ENCODE results near the gene ADCYAP1R1.
"Not testable (repeated sequence)": the region's sequence is repeated elsewhere in the genome, so short reads cannot be mapped to it uniquely, and the experiment has no call there.

Gene ADCYAP1R1

DNA sequence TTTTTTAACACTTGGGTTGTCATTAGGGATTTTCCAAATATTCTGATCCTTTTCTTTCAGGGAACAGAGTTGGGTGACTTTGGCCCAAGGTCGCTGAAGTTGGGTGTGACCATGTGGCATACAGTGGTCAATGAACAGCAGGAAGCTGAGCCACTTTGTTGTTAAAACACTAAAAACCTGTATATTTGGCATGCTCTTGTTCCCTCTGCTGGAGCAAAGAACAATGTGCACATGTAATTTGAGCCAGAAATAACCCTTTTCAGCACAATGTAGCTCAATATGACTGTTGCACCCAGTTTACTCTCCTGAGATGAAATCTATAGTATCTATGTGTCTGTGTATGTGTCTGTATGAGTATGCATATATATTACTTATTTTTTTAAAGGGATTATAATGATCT is 74.9 kb downstream of the ADCYAP1R1 start:
- no peaks in the 10 kb centered on the region for H3K9me3 ChIP-seq (ENCODE audit: control insufficient read depth in 1 of 2, low read length in 2 of 2)
- H3K36me3 ChIP-seq (ENCODE audit: control insufficient read depth in 1 of 2, insufficient read depth in 2 of 2, low read length in 2 of 2), result no peaks in the 10 kb centered on the region
- no peak overlapping the region for H3K4me3 ChIP-seq (ENCODE audit: low read depth in 1 of 2, low read length in 2 of 2)
- no peak overlapping the region for H3K9ac ChIP-seq (ENCODE audit: low read depth in 1 of 2, low read length in 2 of 2)
- H3K27me3 ChIP-seq (ENCODE audit: control insufficient read depth in 1 of 2, insufficient read depth in 2 of 2, low read length in 2 of 2), result peaks cover 0 to 4% of the 10 kb centered on the region in 2 donors
- no peak overlapping the region for H3K27ac ChIP-seq (ENCODE audit: low read depth, low read length)
- no peaks in the 10 kb centered on the region for H3K4me1 ChIP-seq (ENCODE audit: control insufficient read depth in 1 of 2, insufficient read depth in 2 of 2, low read length in 2 of 2)

GRCh38 chr7:31129067-31129466 is 77.0 kb downstream of the ADCYAP1R1 start:
- H3K36me3 ChIP-seq (ENCODE audit: control insufficient read depth in 1 of 2, insufficient read depth in 2 of 2, low read length in 2 of 2), result no peaks in the 10 kb centered on the region
- H3K4me1 ChIP-seq (ENCODE audit: control insufficient read depth in 1 of 2, insufficient read depth in 2 of 2, low read length in 2 of 2), result no peaks in the 10 kb centered on the region
- peaks cover 0 to 4% of the 10 kb centered on the region in 2 donors for H3K27me3 ChIP-seq (ENCODE audit: control insufficient read depth in 1 of 2, insufficient read depth in 2 of 2, low read length in 2 of 2)
- H3K4me3 ChIP-seq (ENCODE audit: low read depth in 1 of 2, low read length in 2 of 2), result no peak overlapping the region
- no peaks in the 10 kb centered on the region for H3K9me3 ChIP-seq (ENCODE audit: control insufficient read depth in 1 of 2, low read length in 2 of 2)
- no peak overlapping the region for H3K9ac ChIP-seq (ENCODE audit: low read depth in 1 of 2, low read length in 2 of 2)
- no peak overlapping the region for H3K27ac ChIP-seq (ENCODE audit: low read depth, low read length)

DNA sequence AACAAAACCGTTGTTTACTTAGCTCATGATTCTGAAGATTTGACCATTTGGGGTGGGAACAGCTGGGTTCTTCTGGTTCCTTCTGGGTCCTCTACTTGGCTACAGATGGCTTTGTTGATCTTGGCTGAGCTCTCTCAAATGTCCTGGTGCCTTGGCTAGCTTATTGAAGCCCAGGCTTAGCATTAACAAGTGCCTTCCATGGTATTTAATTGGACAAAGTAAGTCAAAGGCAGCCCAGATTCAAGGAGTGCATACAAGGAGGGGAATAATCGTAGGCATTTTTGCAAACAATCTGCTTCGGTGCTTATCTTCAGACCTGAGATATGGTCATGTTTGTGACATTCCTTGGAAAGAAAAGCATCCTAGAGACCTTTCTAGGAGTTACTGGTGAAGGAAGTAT is 81.4 kb downstream of the ADCYAP1R1 start:
- Histone ChIP-seq H3K9ac (ENCODE audit: low read depth in 1 of 2, low read length in 2 of 2) (no peak overlapping the region), H3K4me1 (ENCODE audit: control insufficient read depth in 1 of 2, insufficient read depth in 2 of 2, low read length in 2 of 2) (no peaks in the 10 kb centered on the region), H3K27ac (ENCODE audit: low read depth, low read length) (no peak overlapping the region), H3K36me3 (ENCODE audit: control insufficient read depth in 1 of 2, insufficient read depth in 2 of 2, low read length in 2 of 2) (no peaks in the 10 kb centered on the region), H3K27me3 (ENCODE audit: control insufficient read depth in 1 of 2, insufficient read depth in 2 of 2, low read length in 2 of 2) (no peaks in the 10 kb centered on the region), H3K9me3 (ENCODE audit: control insufficient read depth in 1 of 2, low read length in 2 of 2) (no peaks in the 10 kb centered on the region), H3K4me3 (ENCODE audit: low read depth in 1 of 2, low read length in 2 of 2) (no peak overlapping the region)

GRCh38 chr7:31134246-31135188 is 82.4 kb downstream of the ADCYAP1R1 start:
- H3K9ac ChIP-seq (ENCODE audit: low read depth in 1 of 2, low read length in 2 of 2), result no peak overlapping the region
- no peak overlapping the region for H3K4me3 ChIP-seq (ENCODE audit: low read depth in 1 of 2, low read length in 2 of 2)
- no peak overlapping the region for H3K27ac ChIP-seq (ENCODE audit: low read depth, low read length)
- no peaks in the 10 kb centered on the region for H3K27me3 ChIP-seq (ENCODE audit: control insufficient read depth in 1 of 2, insufficient read depth in 2 of 2, low read length in 2 of 2)
- no peaks in the 10 kb centered on the region for H3K36me3 ChIP-seq (ENCODE audit: control insufficient read depth in 1 of 2, insufficient read depth in 2 of 2, low read length in 2 of 2)
- H3K4me1 ChIP-seq (ENCODE audit: control insufficient read depth in 1 of 2, insufficient read depth in 2 of 2, low read length in 2 of 2), result no peaks in the 10 kb centered on the region
- H3K9me3 ChIP-seq (ENCODE audit: control insufficient read depth in 1 of 2, low read length in 2 of 2), result no peaks in the 10 kb centered on the region

GRCh38 chr7:31137234-31137633 is 85.1 kb downstream of the ADCYAP1R1 start:
- no peaks in the 10 kb centered on the region for H3K36me3 ChIP-seq (ENCODE audit: control insufficient read depth in 1 of 2, insufficient read depth in 2 of 2, low read length in 2 of 2)
- no peaks in the 10 kb centered on the region for H3K27me3 ChIP-seq (ENCODE audit: control insufficient read depth in 1 of 2, insufficient read depth in 2 of 2, low read length in 2 of 2)
- no peak overlapping the region for H3K27ac ChIP-seq (ENCODE audit: low read depth, low read length)
- no peaks in the 10 kb centered on the region for H3K4me1 ChIP-seq (ENCODE audit: control insufficient read depth in 1 of 2, insufficient read depth in 2 of 2, low read length in 2 of 2)
- H3K9me3 ChIP-seq (ENCODE audit: control insufficient read depth in 1 of 2, low read length in 2 of 2), result no peaks in the 10 kb centered on the region
- no peak overlapping the region for H3K4me3 ChIP-seq (ENCODE audit: low read depth in 1 of 2, low read length in 2 of 2)
- H3K9ac ChIP-seq (ENCODE audit: low read depth in 1 of 2, low read length in 2 of 2), result no peak overlapping the region

GRCh38 chr7:31145339-31145738 is 93.2 kb downstream of the ADCYAP1R1 start:
- Histone ChIP-seq H3K9me3 (ENCODE audit: control insufficient read depth in 1 of 2, low read length in 2 of 2) (no peaks in the 10 kb centered on the region), H3K4me1 (ENCODE audit: control insufficient read depth in 1 of 2, insufficient read depth in 2 of 2, low read length in 2 of 2) (no peaks in the 10 kb centered on the region), H3K27me3 (ENCODE audit: control insufficient read depth in 1 of 2, insufficient read depth in 2 of 2, low read length in 2 of 2) (no peaks in the 10 kb centered on the region), H3K4me3 (ENCODE audit: low read depth in 1 of 2, low read length in 2 of 2) (no peak overlapping the region), H3K9ac (ENCODE audit: low read depth in 1 of 2, low read length in 2 of 2) (no peak overlapping the region), H3K27ac (ENCODE audit: low read depth, low read length) (no peak overlapping the region), H3K36me3 (ENCODE audit: control insufficient read depth in 1 of 2, insufficient read depth in 2 of 2, low read length in 2 of 2) (no peaks in the 10 kb centered on the region)

GRCh38 chr7:31146030-31146429 is 93.9 kb downstream of the ADCYAP1R1 start:
- H3K27ac ChIP-seq (ENCODE audit: low read depth, low read length), result no peak overlapping the region
- no peaks in the 10 kb centered on the region for H3K4me1 ChIP-seq (ENCODE audit: control insufficient read depth in 1 of 2, insufficient read depth in 2 of 2, low read length in 2 of 2)
- H3K9ac ChIP-seq (ENCODE audit: low read depth in 1 of 2, low read length in 2 of 2), result no peak overlapping the region
- no peak overlapping the region for H3K4me3 ChIP-seq (ENCODE audit: low read depth in 1 of 2, low read length in 2 of 2)
- H3K36me3 ChIP-seq (ENCODE audit: control insufficient read depth in 1 of 2, insufficient read depth in 2 of 2, low read length in 2 of 2), result no peaks in the 10 kb centered on the region
- H3K27me3 ChIP-seq (ENCODE audit: control insufficient read depth in 1 of 2, insufficient read depth in 2 of 2, low read length in 2 of 2), result no peaks in the 10 kb centered on the region
- no peaks in the 10 kb centered on the region for H3K9me3 ChIP-seq (ENCODE audit: control insufficient read depth in 1 of 2, low read length in 2 of 2)

GRCh38 chr7:31146538-31146937 is 94.4 kb downstream of the ADCYAP1R1 start:
- Histone ChIP-seq H3K9me3 (ENCODE audit: control insufficient read depth in 1 of 2, low read length in 2 of 2) (no peaks in the 10 kb centered on the region), H3K4me3 (ENCODE audit: low read depth in 1 of 2, low read length in 2 of 2) (no peak overlapping the region), H3K36me3 (ENCODE audit: control insufficient read depth in 1 of 2, insufficient read depth in 2 of 2, low read length in 2 of 2) (no peaks in the 10 kb centered on the region), H3K4me1 (ENCODE audit: control insufficient read depth in 1 of 2, insufficient read depth in 2 of 2, low read length in 2 of 2) (no peaks in the 10 kb centered on the region), H3K27ac (ENCODE audit: low read depth, low read length) (no peak overlapping the region), H3K9ac (ENCODE audit: low read depth in 1 of 2, low read length in 2 of 2) (no peak overlapping the region), H3K27me3 (ENCODE audit: control insufficient read depth in 1 of 2, insufficient read depth in 2 of 2, low read length in 2 of 2) (no peaks in the 10 kb centered on the region)

GRCh38 chr7:31151849-31152248 is 99.7 kb downstream of the ADCYAP1R1 start:
- Histone ChIP-seq H3K9ac (ENCODE audit: low read depth in 1 of 2, low read length in 2 of 2) (no peak overlapping the region), H3K36me3 (ENCODE audit: control insufficient read depth in 1 of 2, insufficient read depth in 2 of 2, low read length in 2 of 2) (no peaks in the 10 kb centered on the region), H3K4me3 (ENCODE audit: low read depth in 1 of 2, low read length in 2 of 2) (no peak overlapping the region), H3K27ac (ENCODE audit: low read depth, low read length) (no peak overlapping the region), H3K4me1 (ENCODE audit: control insufficient read depth in 1 of 2, insufficient read depth in 2 of 2, low read length in 2 of 2) (no peaks in the 10 kb centered on the region), H3K9me3 (ENCODE audit: control insufficient read depth in 1 of 2, low read length in 2 of 2) (no peaks in the 10 kb centered on the region), H3K27me3 (ENCODE audit: control insufficient read depth in 1 of 2, insufficient read depth in 2 of 2, low read length in 2 of 2) (no peaks in the 10 kb centered on the region)

DNA sequence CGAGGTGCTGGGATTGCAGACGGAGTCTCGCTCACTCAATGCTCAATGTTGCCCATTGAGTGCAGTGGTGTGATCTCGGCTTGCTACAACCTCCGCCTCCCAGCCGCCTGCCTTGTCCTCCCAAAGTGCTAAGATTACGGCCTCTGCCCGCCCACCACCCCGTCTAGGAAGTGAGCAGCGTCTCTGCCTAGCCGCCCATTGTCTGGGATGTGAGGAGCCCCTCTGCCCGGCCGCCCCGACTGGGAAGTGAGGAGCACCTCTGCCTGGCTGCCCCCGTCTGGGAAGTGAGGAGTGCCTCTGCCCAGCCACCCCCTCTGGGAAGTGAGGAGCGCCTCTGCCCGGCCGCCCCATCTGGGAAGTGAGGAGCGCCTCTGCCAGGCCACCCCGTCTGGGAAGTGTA is 101.2 kb downstream of the ADCYAP1R1 start:
- H3K36me3 ChIP-seq (ENCODE audit: control insufficient read depth in 1 of 2, insufficient read depth in 2 of 2, low read length in 2 of 2); H3K9me3 ChIP-seq (ENCODE audit: control insufficient read depth in 1 of 2, low read length in 2 of 2); H3K27ac ChIP-seq (ENCODE audit: low read depth, low read length); H3K4me3 ChIP-seq (ENCODE audit: low read depth in 1 of 2, low read length in 2 of 2); H3K27me3 ChIP-seq (ENCODE audit: control insufficient read depth in 1 of 2, insufficient read depth in 2 of 2, low read length in 2 of 2); H3K4me1 ChIP-seq (ENCODE audit: control insufficient read depth in 1 of 2, insufficient read depth in 2 of 2, low read length in 2 of 2); H3K9ac ChIP-seq (ENCODE audit: low read depth in 1 of 2, low read length in 2 of 2): not testable (repeated sequence)
